Measurements from ENCODE around the gene MAG.

DNA sequence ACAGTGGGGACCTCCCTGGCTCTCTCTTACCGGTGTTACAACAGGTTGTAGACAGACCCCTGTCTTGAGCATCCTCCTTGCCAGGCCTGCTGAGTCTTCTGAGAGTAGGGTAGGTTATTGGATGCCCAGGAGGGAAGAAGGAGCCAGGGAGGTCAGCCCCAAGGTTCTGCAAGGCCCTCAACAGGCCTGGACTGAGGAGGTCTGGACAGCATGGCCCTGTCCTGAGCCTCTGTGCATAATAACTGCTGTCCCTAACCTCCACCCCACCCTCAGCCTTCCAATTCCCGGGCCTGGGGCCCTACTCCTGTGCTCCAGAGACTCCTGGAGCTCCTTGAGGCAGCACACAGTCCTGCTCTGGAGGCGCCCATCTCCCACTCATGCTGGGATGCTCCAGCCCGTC lies 37.4 kb downstream of the MAG start:
- TF ChIP-seq MIER2 (CRISPR knock-in tag; IDR thresholded peaks at IDR 0.05) (no peak), JUN (CRISPR knock-in tag; IDR thresholded peaks at IDR 0.05) (no peak), SMAD1 (CRISPR knock-in tag; IDR thresholded peaks at IDR 0.05; ENCODE audit: borderline replicate concordance, low read depth) (no peak), U2AF2 (IDR thresholded peaks at IDR 0.05; ENCODE audit: low read depth, low read length) (no peak)
- TF ChIP-seq, protein P1, sequence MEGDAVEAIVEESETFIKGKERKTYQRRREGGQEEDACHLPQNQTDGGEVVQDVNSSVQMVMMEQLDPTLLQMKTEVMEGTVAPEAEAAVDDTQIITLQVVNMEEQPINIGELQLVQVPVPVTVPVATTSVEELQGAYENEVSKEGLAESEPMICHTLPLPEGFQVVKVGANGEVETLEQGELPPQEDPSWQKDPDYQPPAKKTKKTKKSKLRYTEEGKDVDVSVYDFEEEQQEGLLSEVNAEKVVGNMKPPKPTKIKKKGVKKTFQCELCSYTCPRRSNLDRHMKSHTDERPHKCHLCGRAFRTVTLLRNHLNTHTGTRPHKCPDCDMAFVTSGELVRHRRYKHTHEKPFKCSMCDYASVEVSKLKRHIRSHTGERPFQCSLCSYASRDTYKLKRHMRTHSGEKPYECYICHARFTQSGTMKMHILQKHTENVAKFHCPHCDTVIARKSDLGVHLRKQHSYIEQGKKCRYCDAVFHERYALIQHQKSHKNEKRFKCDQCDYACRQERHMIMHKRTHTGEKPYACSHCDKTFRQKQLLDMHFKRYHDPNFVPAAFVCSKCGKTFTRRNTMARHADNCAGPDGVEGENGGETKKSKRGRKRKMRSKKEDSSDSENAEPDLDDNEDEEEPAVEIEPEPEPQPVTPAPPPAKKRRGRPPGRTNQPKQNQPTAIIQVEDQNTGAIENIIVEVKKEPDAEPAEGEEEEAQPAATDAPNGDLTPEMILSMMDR (CRISPR knock-in tag; IDR thresholded peaks at IDR 0.05), result no peak
